AG09309 (cell line): ENCODE data around the gene INTS3.

Experiments used
- DNase-seq: peaks from one replicate; pipeline ENCODE4 v3.0.0-alpha.2; 2010; ENCODE audit warnings: low read depth
- H3K4me3 ChIP-seq: 2 replicates; pipeline ENCODE4 v1.5.1; 2011; ENCODE audit warnings: mild to moderate bottlenecking, low read depth, low read length, moderate library complexity; ENCODE audit not compliant: control insufficient read depth
- CTCF ChIP-seq: IDR thresholded peaks from 2 replicates; pipeline ENCODE4 v1.5.1; 2011; ENCODE audit warnings: mild to moderate bottlenecking, low read depth, low read length, inconsistent platforms; ENCODE audit not compliant: insufficient read depth, control insufficient read depth; ENCODE audit errors: missing control alignments

Gene INTS3

DNA sequence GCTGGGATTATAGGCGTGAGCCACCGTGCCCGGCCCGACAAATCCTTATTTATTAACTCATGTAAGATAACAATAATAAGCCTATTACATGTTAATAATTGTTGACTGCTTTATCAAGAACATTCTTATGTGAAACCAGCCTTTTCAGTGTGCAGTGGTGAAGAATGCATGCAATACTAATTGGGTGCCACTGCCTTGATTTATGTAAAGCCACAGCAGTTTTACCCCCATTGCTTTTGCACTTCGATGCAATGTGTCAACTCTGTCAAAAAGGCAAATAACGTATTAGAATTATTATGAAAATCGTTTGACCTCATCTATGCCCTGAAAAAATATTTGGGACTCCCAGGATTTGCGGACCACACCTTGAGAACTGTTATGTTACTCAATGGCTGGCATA is 31.1 kb upstream of the INTS3 start:
- no peak overlapping the region for H3K4me3 ChIP-seq
- no peak for TF ChIP-seq CTCF

DNA sequence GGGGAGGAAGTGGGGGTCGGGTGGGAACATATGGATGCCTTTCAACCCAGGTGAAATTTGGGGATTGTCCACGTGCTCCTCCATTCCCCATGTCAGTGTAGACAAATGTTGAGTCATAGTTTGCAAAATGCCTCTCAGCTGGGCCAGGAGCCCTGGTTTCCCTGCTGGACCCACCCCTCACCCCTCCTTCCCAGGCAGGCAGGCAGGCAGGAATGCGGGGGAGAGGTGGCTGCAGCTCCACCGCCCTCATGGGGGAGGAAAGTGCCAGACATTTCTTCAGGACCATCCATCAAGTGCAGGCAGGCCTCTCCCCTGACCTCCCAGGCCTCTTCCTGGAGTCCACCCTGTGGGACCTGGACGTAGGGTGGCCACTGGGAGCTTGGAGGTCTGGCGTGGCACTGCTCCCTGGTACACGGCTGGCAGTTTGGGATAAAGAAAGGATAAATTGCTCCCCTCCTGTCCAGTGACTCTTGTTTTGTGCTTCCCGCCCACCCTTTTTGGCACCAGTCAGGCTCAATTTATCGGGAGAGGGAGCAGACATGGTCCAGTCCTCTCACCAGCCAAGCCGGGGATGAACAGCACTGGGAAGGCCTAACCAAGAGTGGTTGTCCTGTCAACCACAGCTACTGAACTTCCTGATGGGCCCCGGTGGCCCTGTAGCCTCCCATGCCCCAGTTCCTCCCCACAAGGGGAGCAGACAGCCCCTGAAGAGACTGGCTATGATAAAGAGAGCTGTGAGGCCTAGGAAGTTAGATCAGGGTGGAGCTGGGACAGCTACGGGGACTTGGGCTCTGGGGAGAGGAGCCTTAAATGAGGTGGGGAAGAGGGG is 30.4 kb upstream of the INTS3 start:
- DNase-seq = no peak
- no peak overlapping the region for H3K4me3 ChIP-seq
- no peak for TF ChIP-seq CTCF

More for the DNA sequence above, 31.1 kb upstream of the INTS3 start:
- DNase-seq = no peak

DNA sequence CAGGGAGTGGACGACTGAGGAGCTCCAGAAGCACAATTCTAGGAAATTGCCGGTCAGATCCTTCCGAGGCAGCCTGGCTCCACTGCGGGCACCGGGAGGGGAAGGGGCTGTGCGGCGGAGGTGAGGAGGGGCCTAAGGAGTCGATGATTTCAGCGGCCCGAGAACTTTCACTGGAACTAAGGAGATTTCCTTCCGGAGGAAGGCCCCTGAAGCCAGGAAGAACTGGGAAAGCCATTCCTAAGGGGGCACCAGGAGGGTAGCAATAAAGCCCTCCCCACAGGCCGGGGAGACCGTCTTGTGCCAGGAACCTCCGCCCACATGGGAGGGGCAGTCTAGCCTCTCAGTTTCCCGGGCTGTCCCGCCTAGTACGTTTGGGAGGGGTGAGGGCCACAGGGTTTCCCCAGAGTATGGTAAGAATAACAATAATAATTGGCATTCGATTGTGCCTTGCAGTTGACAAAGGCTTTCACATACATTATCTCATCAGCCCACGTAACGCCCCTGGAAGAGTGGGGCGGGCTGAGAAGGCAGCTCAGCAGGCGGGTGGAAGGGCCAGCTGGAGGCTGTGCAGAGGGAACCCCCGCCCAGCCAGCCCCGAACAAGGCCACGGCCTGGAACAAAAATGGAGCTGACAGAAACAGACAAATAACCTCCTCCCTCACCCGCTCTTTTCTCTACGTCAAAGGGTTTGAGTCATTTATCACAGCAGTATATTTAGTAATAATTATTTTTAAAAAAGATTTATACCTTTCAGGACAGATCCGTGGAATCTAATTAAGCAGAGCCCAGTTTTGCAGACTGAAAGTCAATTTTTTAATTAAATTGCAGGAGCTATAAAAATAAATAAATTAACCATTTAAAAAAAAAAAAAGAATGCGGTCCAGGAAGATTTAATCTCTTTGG is 29.6 kb upstream of the INTS3 start:
- no peak for DNase-seq
- H3K4me3 ChIP-seq = no peak overlapping the region
- TF ChIP-seq CTCF = no peak

DNA sequence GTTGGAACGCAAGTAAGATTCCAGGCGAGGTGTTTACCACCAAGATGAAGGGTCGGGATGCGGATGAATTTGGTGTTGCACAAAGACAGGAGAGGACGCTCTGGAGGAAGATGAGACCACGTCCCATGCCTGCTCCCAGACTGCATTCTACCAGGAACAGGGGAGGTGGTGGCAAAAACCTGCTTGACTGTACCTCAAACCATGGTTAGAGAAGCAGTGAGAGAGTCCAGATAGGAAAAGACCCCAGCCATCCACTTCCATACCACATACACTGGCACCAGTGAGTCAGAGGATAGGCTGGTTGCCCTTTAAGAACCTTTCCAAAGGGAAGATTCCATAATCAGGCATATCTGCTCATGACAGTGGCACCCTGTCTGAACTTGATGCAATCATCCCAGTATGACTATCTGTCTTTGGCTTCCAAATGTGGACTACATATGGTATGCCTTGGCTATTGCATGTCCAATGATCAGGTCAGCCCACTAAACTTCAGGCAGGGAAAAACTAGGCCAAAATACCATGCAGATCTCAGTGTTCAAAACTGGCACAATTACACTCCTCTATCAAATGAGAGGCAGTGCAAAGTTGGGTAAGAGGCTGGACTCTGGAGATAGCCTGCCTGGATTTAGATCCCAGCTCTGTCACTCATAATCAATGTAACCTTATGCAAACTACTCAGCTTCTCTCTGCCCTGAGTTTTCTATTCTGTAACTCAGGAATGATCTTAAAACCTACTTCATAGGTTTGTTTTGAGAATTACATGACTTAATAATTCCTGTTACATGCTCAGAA is 28.7 kb upstream of the INTS3 start:
- no peak for TF ChIP-seq CTCF
- H3K4me3 ChIP-seq = no peak overlapping the region
- DNase-seq = peak; percentile 10

- no peak for TF ChIP-seq CTCF
- H3K4me3 ChIP-seq = no peak overlapping the region
- DNase-seq = no peak
Observed at GRCh38 chr1:153699768-153700167, 28.1 kb upstream of the INTS3 start.

GRCh38 chr1:153705484-153705883 is 22.4 kb upstream of the INTS3 start:
- TF ChIP-seq CTCF = no peak
- no peak for DNase-seq
- H3K4me3 ChIP-seq = no peak overlapping the region
